PC-9 (cell line): ENCODE data around the gene ERGIC1.

Source experiments
- EZH2 ChIP-seq: fragments of 200-600 bp; sonication (generic); IDR thresholded peaks from 2 replicates; pipeline ENCODE4 v1.8.0; 2017; ENCODE audit warnings: antibody characterized with exemption, low read depth
- TF ChIP-seq, protein P1 (sequence below): fragments of 200-600 bp; sonication (generic); conservative IDR thresholded peaks from 2 replicates; pipeline ENCODE4 v1.6.1; 2017; ENCODE audit warnings: mixed run types, antibody characterized with exemption, mild to moderate bottlenecking, moderate library complexity

DNA sequence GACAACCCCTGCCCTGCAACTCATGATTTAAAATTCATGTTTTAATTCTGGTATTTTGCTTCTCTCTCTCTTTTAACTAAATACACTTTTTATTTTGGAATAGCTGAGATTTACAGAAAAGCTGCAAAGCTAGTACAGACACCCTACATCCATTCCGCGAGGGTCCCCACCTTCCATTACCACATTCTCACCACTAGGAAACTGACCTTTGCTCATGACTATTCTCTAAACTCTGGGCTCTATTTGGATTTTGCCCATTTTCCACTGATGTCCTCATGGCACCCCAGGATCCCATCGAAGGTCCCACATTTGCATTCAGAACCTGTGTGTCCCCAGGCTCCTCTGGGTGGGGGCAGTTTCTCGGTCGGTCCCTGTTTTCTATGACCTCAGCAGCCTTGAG is 11.5 kb downstream of the ERGIC1 start:
- TF ChIP-seq, protein P1, sequence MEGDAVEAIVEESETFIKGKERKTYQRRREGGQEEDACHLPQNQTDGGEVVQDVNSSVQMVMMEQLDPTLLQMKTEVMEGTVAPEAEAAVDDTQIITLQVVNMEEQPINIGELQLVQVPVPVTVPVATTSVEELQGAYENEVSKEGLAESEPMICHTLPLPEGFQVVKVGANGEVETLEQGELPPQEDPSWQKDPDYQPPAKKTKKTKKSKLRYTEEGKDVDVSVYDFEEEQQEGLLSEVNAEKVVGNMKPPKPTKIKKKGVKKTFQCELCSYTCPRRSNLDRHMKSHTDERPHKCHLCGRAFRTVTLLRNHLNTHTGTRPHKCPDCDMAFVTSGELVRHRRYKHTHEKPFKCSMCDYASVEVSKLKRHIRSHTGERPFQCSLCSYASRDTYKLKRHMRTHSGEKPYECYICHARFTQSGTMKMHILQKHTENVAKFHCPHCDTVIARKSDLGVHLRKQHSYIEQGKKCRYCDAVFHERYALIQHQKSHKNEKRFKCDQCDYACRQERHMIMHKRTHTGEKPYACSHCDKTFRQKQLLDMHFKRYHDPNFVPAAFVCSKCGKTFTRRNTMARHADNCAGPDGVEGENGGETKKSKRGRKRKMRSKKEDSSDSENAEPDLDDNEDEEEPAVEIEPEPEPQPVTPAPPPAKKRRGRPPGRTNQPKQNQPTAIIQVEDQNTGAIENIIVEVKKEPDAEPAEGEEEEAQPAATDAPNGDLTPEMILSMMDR, result no peak
- no peak for TF ChIP-seq EZH2
